Peyer's patch (tissue), 4 donors: ENCODE measurements around the gene HS2ST1. TPM values are rescaled to one million over a fixed set of nuclear protein-coding genes. Genes with fewer than 3 reads are reported as not detected.

ENCODE experiments used
- DNase-seq, 3 donors: peaks; one replicate each; pipeline ENCODE4 v3.0.0-alpha.2; 2017 to 2019
- H3K27ac ChIP-seq, 4 donors: fragments of 200-600 bp; sonication (generic); one replicate each; pipeline ENCODE4 v1.5.1; 2016 to 2019
- H3K27me3 ChIP-seq, 2 donors: fragments of 200-600 bp; sonication (generic); one replicate each; pipeline ENCODE4 v1.5.1; 2019
- H3K36me3 ChIP-seq, 3 donors: fragments of 200-600 bp; sonication (generic); one replicate each; pipeline ENCODE4 v1.5.1; 2016 to 2019
- H3K4me1 ChIP-seq, 4 donors: fragments of 200-600 bp; sonication (generic); one replicate each; pipeline ENCODE4 v1.5.1; 2016 to 2019
- H3K4me3 ChIP-seq, 4 donors: fragments of 200-600 bp; sonication (generic); 1 replicate in 3 of 4; 2 replicates in 1 of 4; pipeline ENCODE4 v1.5.1; 2016 to 2019; ENCODE audit warnings: mild to moderate bottlenecking in 1 of 4
- H3K9me3 ChIP-seq, 4 donors: fragments of 200-600 bp; sonication (generic); one replicate each; pipeline ENCODE4 v1.5.1; 2016 to 2019; ENCODE audit warnings: mild to moderate bottlenecking in 1 of 4
- CTCF ChIP-seq, 6 experiments: fragments of 450-650 bp in 4 of 6; fragments of 200-600 bp in 2 of 6; sonication (generic) in 1 of 6; IDR thresholded peaks; one replicate each; pipeline ENCODE4 v1.5.1; 2017 to 2019; ENCODE audit warnings: antibody characterized with exemption in 6 of 6, mild to moderate bottlenecking in 3 of 6, moderate library complexity in 1 of 6
- POLR2A ChIP-seq, 2 donors: fragments of 450-650 bp; IDR thresholded peaks; one replicate each; pipeline ENCODE4 v1.5.1; 2017; ENCODE audit warnings: antibody characterized with exemption in 2 of 2, mild to moderate bottlenecking in 2 of 2, moderate library complexity in 2 of 2
- total RNA-seq, 4 donors: library from RNA; depleted of rRNA; stranded (reverse); fragments of >200 nt; gene quantifications; one replicate each; pipeline ENCODE4 v1.1.0, GENCODE V29; 2016

The HS2ST1 gene
- total RNA-seq, 4 donors from 2014 or later: 9.1 to 14.9 (median 10.3) TPM

DNA sequence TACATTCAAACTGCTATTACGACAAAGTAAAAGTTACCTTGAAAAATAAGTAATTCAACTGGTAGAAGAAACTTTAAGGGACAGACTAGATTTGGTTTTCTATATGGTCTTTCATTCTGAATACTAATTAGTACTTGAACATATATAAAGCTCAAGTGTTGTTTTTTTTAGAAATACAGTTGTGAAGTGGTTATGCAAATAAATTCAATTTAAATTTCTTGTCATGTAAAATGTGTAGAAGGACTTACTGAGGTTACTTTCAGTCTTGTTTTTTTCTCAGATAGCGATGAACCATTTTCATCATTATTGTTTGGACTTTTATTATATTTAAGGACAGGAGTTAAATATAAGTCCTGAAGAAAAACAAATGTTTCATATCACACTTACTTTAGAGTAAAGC lies 24.4 kb downstream of the HS2ST1 start:
- Histone ChIP-seq H3K36me3 (no peaks in the 10 kb centered on the region), H3K4me1 (no peaks in the 10 kb centered on the region), H3K9me3 (no peaks in the 10 kb centered on the region), H3K27me3 (no peaks in the 10 kb centered on the region), H3K4me3 (no peak overlapping the region), H3K27ac (no peak overlapping the region)
- DNase-seq: no peak
- no peak for TF ChIP-seq POLR2A (IDR thresholded peaks at IDR 0.05)
- no peak for TF ChIP-seq CTCF (IDR thresholded peaks at IDR 0.05)

GRCh38 chr1:86939406-86939805 lies 25.0 kb downstream of the HS2ST1 start:
- DNase-seq: no peak
- no peaks in the 10 kb centered on the region for H3K36me3 ChIP-seq
- TF ChIP-seq POLR2A (IDR thresholded peaks at IDR 0.05): no peak
- TF ChIP-seq CTCF (IDR thresholded peaks at IDR 0.05): no peak

GRCh38 chr1:86940599-86940998 lies 26.2 kb downstream of the HS2ST1 start:
- Histone ChIP-seq H3K4me3 (no peak overlapping the region), H3K4me1 (no peaks in the 10 kb centered on the region), H3K27me3 (no peaks in the 10 kb centered on the region), H3K27ac (no peak overlapping the region), H3K36me3 (no peaks in the 10 kb centered on the region), H3K9me3 (no peaks in the 10 kb centered on the region)
- TF ChIP-seq CTCF (IDR thresholded peaks at IDR 0.05) (no peak), POLR2A (IDR thresholded peaks at IDR 0.05) (no peak)
- no peak for DNase-seq

More at GRCh38 chr1:86939406-86939805, 25.0 kb downstream of the HS2ST1 start:
- no peak overlapping the region for H3K4me3 ChIP-seq
- H3K27ac ChIP-seq: no peak overlapping the region
- H3K9me3 ChIP-seq: no peaks in the 10 kb centered on the region
- no peaks in the 10 kb centered on the region for H3K4me1 ChIP-seq
- H3K27me3 ChIP-seq: no peaks in the 10 kb centered on the region

DNA sequence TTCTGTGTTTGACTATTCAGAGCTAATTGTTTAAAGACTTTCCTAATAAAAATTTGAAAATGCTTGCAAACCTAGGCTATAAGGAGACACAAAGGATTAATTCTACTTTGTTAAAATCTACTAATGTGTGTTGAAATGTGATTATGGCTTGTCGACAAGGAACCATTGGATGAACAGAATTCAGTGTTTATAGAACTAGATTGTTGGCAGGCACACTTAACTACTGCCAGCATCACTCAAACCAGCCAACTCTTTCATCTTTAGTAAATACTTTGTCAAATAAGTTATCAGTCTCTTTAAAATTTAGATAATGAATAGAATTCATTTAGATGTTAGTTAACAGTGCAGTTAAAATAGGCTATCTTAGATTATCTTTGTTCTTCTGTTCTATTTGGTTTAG lies 27.6 kb downstream of the HS2ST1 start:
- H3K27me3 ChIP-seq: no peaks in the 10 kb centered on the region
- no peak overlapping the region for H3K4me3 ChIP-seq
- H3K9me3 ChIP-seq: no peaks in the 10 kb centered on the region
- H3K27ac ChIP-seq: no peak overlapping the region
- no peaks in the 10 kb centered on the region for H3K36me3 ChIP-seq
- H3K4me1 ChIP-seq: no peaks in the 10 kb centered on the region
- DNase-seq: no peak
- TF ChIP-seq POLR2A (IDR thresholded peaks at IDR 0.05): no peak

DNA sequence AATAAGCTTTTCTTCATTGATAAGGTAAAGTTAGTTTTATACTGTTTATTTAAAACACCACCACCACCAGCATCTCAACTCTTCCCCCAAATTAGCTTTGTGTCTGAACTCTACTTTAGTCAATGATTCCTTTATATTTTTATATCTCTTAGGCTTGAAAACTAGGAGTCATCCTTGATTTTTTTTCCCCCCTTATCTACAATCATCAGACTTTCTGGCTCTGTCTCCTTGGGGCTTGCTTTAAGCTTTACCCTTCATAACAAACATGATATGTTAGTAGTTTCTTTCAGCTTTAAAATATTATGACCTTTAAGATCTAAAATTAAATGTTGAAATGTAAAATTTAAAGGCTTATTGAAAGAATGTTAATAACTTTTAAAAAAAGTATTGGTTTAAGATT lies 28.3 kb downstream of the HS2ST1 start:
- Histone ChIP-seq H3K4me1 (no peaks in the 10 kb centered on the region), H3K27ac (no peak overlapping the region), H3K4me3 (no peak overlapping the region), H3K9me3 (no peaks in the 10 kb centered on the region), H3K27me3 (no peaks in the 10 kb centered on the region), H3K36me3 (no peaks in the 10 kb centered on the region)
- TF ChIP-seq POLR2A (IDR thresholded peaks at IDR 0.05) (no peak), CTCF (IDR thresholded peaks at IDR 0.05) (no peak)
- DNase-seq: no peak

- H3K9me3 ChIP-seq: no peaks in the 10 kb centered on the region
- no peaks in the 10 kb centered on the region for H3K36me3 ChIP-seq
- no peaks in the 10 kb centered on the region for H3K4me1 ChIP-seq
- no peak for DNase-seq
- no peaks in the 10 kb centered on the region for H3K27me3 ChIP-seq
- H3K4me3 ChIP-seq: no peak overlapping the region
- no peak overlapping the region for H3K27ac ChIP-seq
- TF ChIP-seq CTCF (IDR thresholded peaks at IDR 0.05): no peak
- TF ChIP-seq POLR2A (IDR thresholded peaks at IDR 0.05): no peak
Observed at GRCh38 chr1:86948212-86948611, 33.8 kb downstream of the HS2ST1 start.
